NCI-H1417 (cell line): Measurements from ENCODE around the gene ADAM8.
"Not testable (repeated sequence)": the region's sequence is repeated elsewhere in the genome, so short reads cannot be mapped to it uniquely, and the experiment has no call there.

Source experiments
- DNase-seq, 3 experiments: peaks; one replicate each; lab custom pipeline; 2025; lab: John Stamatoyannopoulos, UW

Gene ADAM8

GRCh38 chr10:133267829-133268228 lies 8.8 kb downstream of the ADAM8 start:
- DNase-seq, result no peak

- no peak for DNase-seq
Observed at GRCh38 chr10:133267293-133267692, 9.4 kb downstream of the ADAM8 start.

- no peak for DNase-seq
Observed at GRCh38 chr10:133266056-133266795, 10.4 kb downstream of the ADAM8 start.

- DNase-seq, result not testable (repeated sequence)
Observed at GRCh38 chr10:133265052-133265451, 11.6 kb downstream of the ADAM8 start.

GRCh38 chr10:133264461-133264860 lies 12.2 kb downstream of the ADAM8 start:
- no peak for DNase-seq

- DNase-seq, result no peak
Observed at GRCh38 chr10:133263674-133264073, 13.0 kb downstream of the ADAM8 start.

- DNase-seq, result peak; percentile 60 to 87 (median 67)
Observed at GRCh38 chr10:133262696-133263095, 14.0 kb downstream of the ADAM8 start.

GRCh38 chr10:133261726-133262325 lies 14.8 kb downstream of the ADAM8 start:
- peak; percentile 55 to 71 (median 65) for DNase-seq

GRCh38 chr10:133260895-133261725 lies 15.6 kb downstream of the ADAM8 start:
- DNase-seq, result peak; percentile 23 to 55 (median 54)

- DNase-seq, result no peak
Observed at GRCh38 chr10:133259602-133259989, 17.1 kb downstream of the ADAM8 start.

GRCh38 chr10:133258818-133259601 lies 17.7 kb downstream of the ADAM8 start:
- no peak for DNase-seq

GRCh38 chr10:133258066-133258817 lies 18.4 kb downstream of the ADAM8 start:
- DNase-seq, result peak in 2 of 3 experiments; percentile 9 to 24

GRCh38 chr10:133257489-133258065 lies 19.1 kb downstream of the ADAM8 start:
- DNase-seq, result peak in 1 of 3 experiments; percentile 23

- no peak for DNase-seq
Observed at GRCh38 chr10:133255323-133255722, 21.3 kb downstream of the ADAM8 start.

GRCh38 chr10:133254421-133255120 lies 22.1 kb downstream of the ADAM8 start:
- DNase-seq, result no peak

GRCh38 chr10:133253361-133253955 lies 23.2 kb downstream of the ADAM8 start:
- no peak for DNase-seq

- no peak for DNase-seq
Observed at GRCh38 chr10:133252223-133252552, 24.5 kb downstream of the ADAM8 start.

- no peak for DNase-seq
Observed at GRCh38 chr10:133251388-133252222, 25.1 kb downstream of the ADAM8 start.
